ENCODE results near the gene MYBBP1A. TPM values are rescaled to one million over a fixed set of nuclear protein-coding genes. Genes with fewer than 3 reads are reported as not detected.

MYBBP1A gene
- total and polyA plus RNA-seq, 2 donors (not counting 1 experiment from before 2014, with no cell fraction given): 72.4 to 74.4 TPM

- Mint-ChIP-seq H3K27me3 (no peaks in the 10 kb centered on the region), H3K4me3 (peak overlapping the region; percentile 73), H3K9me3 (ENCODE audit: insufficient read depth) (no peaks in the 10 kb centered on the region), H3K27ac (no peak overlapping the region), H3K4me1 (peaks cover 25% of the 10 kb centered on the region)
- ATAC-seq (ENCODE audit: low read depth): peak; percentile 74
- CTCF ChIA-PET: interaction anchor here (0.7 to 5.1 kb wide), 14 partner anchors 10 to 343 kb away, joined by 3 to 65 read pairs (median 5); partner anchors contain the start of gene MYBBP1A
- Histone ChIP-seq H3K4me3 (ENCODE audit: control extremely low read depth in 1 of 5, extremely low read depth in 1 of 5, insufficient read depth in 1 of 5, low read depth in 2 of 5, low read length in 4 of 5) (no peak overlapping the region), H3K4me2 (replicated peaks; ENCODE audit: low read depth, low read length, poor library complexity, severe bottlenecking) (peak overlapping the region; percentile 68), H3K9ac (ENCODE audit: low read length) (no peak overlapping the region), H3K27ac (ENCODE audit: low read length in 2 of 2) (no peak overlapping the region), H3K9me3 (ENCODE audit: control extremely low read depth in 1 of 3, control insufficient read depth in 2 of 3, insufficient read depth in 1 of 3, low read length in 2 of 3) (no peaks in the 10 kb centered on the region), H4K20me1 (ENCODE audit: control insufficient read depth, insufficient read depth, low read length, poor library complexity, severe bottlenecking) (no peaks in the 10 kb centered on the region), H2AFZ (ENCODE audit: insufficient read depth, low read depth, low read length, poor library complexity, severe bottlenecking) (peak overlapping the region; percentile 71), H3K36me3 (replicated peaks in 1 of 2; ENCODE audit: control extremely low read depth in 1 of 2, control insufficient read depth in 1 of 2, extremely low read depth in 1 of 2, insufficient read depth in 2 of 2, low read length in 1 of 2) (no peaks in the 10 kb centered on the region), H3K27me3 (replicated peaks in 1 of 4; ENCODE audit: control extremely low read depth in 1 of 4, control insufficient read depth in 3 of 4, insufficient read depth in 4 of 4, low read length in 3 of 4) (no peaks in the 10 kb centered on the region), H3K4me1 (ENCODE audit: control insufficient read depth in 2 of 2, insufficient read depth in 2 of 2, low read length in 2 of 2) (peaks cover 14 to 19% of the 10 kb centered on the region in 2 donors), H3K79me2 (ENCODE audit: control insufficient read depth, insufficient read depth, low read length) (no peaks in the 10 kb centered on the region)
- 40% methylated on average over 14 of the region's 16 CpGs for WGBS (ENCODE audit: insufficient coverage)
- TF ChIP-seq EZH2 (IDR thresholded peaks at IDR 0.05; ENCODE audit: borderline replicate concordance, insufficient read depth, low read depth, low read length, poor library complexity, severe bottlenecking) (no peak), CTCF (IDR thresholded peaks at IDR 0.05) (peak; percentile 92)
- intact Hi-C loops (cut with micrococcal nuclease): loop anchor here (1.0 to 10.0 kb wide), 6 partner anchors 10 to 351 kb away; partner anchors contain the start of genes CHRNE, MYBBP1A, PELP1 and PSMB6
- DNase-seq: peak; percentile 71
- POLR2A ChIA-PET: interaction anchor here (1.5 kb wide), 1 partner anchor 10 kb away, joined by 5 read pairs; the partner anchor contains the start of gene MYBBP1A
These were observed 10.3 kb upstream of the MYBBP1A start for GRCh38 chr17:4565209-4566141.

Data from B cell (primary cell).